Measurements from ENCODE around the gene SMIM44.
"Not testable (repeated sequence)": the region's sequence is repeated elsewhere in the genome, so short reads cannot be mapped to it uniquely, and the experiment has no call there.

Gene SMIM44

DNA sequence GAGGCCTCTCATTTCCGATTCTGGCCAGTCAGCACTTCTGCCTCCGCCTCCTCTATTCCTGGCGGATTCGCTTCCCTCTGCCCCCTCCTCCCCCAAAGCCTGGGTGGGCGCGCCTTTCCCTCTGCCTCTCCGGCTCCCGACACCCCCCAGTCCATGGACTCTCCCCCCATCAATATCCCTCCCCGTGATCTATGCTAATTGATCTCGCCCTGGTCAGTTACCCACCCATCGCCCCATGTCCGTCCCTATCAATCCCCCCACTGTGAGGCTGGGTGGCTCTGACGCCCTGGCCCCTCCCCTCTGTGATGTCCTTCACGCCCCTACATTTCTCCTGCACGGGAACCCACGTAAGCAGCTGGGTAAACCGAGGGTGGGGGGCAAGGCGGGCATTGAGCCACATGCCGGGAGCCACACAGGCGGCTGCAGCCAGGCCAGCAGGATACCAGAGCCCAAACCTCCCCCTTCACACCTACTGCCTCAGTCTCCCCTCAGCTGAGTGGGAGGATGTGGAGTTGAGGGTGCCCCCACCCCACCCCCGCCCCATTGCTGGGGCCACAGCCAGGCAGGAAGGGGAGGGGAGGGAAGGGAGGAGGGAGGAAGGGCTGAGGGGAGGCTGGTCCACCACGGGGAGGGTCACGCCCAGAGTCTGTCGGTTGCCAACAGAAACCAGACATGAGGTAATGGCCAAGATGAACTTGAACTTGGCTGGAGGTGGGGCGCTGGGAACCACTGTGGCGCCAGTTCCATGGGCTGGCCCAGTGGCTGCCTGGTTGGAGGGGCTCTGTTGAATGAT, 24.0 kb downstream of the SMIM44 start:
- no peak for DNase-seq (ENCODE audit: low read depth in 1 of 2, low spot score in 1 of 2)

- DNase-seq (ENCODE audit: low read depth in 1 of 2, low spot score in 1 of 2), result no peak
Measured at GRCh38 chr19:3458229-3459088, 24.8 kb downstream of the SMIM44 start.

DNA sequence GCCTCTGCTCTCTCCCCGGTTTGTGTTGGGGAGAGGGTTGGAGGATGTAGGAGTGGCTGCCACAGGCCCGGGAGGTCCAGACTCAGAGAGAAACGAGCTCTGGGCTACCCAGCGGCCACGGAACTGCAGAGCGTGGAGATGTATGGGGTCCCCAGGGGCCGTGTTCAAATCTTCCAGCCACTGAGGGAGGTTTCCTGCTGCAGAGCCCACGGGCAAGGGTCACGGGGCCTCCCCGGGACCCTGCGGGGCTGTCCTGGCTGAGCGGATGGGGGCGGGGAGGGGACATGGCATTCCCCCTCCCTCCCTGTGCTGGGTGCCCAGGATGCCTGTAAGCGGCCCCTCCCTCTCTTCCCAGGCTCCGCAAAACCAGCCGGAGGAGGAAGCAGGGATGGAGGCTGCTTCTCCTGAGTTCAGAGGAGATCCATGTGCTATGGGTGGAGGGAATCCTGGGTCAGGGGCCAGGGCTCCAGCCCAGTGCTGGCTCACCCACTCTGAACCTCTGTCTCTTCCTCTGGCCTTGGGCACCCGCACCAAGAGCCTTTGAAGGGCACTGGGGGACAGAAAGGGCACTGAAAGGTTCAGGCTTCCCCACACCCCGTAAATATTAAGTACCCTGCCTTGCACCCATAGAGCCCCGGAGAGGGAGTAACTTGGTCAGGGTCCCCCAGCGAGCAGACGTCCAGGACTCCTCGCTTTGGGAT, 25.6 kb downstream of the SMIM44 start:
- no peak for DNase-seq (ENCODE audit: low read depth in 1 of 2, low spot score in 1 of 2)

DNA sequence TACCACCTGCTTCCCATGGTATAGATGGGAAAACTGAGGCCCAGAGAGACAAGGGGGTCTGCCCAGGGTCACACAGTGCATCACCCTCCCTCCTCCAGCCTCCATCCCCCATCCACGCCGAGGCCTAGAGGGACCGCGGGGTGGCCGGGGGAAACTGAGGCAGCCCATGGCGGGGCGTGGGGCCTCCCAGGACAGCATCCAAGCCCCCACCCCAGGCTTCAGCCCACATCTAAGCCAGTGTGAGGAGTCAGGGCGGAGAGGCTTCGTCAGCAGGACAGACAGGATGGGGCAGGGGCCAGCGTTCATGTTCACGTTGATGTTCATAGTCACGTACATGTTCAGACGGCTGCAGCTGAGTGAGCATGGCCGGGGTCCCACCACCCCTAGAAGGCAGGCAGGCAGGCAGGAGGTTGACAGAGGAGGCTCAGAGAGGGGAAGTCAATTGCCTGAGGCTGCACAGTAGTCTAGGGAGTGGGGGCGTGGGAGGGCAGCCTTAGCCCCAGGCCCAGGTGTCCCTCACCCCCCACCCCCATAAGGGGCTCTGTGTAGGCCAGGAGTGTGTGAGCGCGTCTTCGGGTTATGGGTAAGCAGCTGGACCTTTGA, 26.2 kb downstream of the SMIM44 start:
- DNase-seq (ENCODE audit: low read depth in 1 of 2, low spot score in 1 of 2), result no peak

GRCh38 chr19:3455960-3456601, 27.2 kb downstream of the SMIM44 start:
- DNase-seq (ENCODE audit: low read depth in 1 of 2, low spot score in 1 of 2), result no peak

- DNase-seq (ENCODE audit: low read depth in 1 of 2, low spot score in 1 of 2), result no peak
Measured at GRCh38 chr19:3455393-3455955, 27.8 kb downstream of the SMIM44 start.

DNA sequence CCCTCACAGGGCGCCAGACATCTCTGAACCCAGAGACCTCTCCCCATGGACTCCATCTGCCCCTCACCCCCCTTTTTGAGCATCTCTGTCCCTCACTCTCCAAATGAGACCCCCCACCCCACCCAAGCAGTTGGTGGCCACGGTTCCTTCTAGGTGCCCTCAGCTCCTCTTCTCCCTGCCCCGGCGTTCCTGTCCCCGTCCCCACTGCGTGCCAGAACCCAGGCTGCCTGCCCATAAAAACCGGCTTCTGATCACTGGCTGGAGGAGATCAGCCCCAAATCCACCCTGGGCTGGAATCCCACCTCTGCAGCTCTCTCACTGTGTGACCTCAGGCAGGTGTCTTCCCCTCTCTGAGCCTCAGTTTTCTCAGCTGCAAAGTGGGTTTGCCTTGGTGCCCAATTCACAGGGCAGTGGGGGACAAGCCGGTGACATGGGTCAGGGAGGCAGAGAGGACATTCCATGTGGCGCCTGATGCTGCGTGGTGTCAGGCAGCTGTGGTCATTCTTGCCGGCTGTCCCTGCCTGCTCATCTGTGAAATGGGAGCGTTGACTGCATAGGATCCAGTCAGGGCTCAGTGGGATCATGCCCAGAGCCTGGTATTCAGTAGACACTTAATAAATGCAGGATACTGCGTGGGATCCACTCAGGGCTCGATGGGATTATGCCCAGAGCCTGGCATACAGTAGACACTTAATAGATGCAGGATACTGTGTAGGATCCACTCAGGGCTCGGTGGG, 28.4 kb downstream of the SMIM44 start:
- no peak for DNase-seq (ENCODE audit: low read depth in 1 of 2, low spot score in 1 of 2)

GRCh38 chr19:3453840-3454239, 29.4 kb downstream of the SMIM44 start:
- no peak for DNase-seq (ENCODE audit: low read depth in 1 of 2, low spot score in 1 of 2)

GRCh38 chr19:3452942-3453214, 30.4 kb downstream of the SMIM44 start:
- DNase-seq (ENCODE audit: low read depth in 1 of 2, low spot score in 1 of 2), result not testable (repeated sequence)

DNA sequence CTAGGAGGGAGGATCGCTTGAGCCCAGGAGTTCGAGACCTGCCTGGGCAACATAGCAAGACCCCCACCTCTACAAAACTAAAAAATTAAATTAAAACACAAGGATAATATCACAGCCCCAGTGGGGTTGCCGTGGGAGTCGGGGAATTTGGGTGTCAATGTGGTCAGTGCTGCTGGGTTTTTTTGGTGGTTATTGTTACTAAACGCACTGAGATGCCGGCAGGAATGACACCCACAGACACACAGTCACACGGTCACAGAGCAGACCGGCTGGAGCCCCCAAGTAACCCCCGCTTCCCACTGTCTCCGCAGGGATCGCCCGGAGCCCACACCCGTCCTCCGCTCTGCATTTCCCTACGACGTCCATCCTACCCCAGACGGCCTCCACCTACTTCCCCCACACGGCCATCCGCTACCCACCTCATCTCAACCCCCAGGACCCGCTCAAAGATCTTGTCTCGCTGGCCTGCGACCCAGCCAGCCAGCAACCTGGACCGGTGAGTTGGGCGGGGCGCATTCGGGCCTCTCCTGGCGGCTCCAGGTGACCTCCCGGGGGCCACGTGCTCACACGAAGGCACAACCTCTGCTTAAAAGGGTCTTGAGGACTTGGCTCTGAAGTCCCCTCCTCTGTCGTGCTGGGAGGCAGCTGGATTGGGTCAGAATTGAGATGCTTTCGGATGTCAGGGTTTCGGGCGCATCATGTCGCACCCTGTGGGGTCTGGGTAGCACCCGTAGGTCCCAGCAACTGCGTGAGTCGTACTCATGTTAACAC, 30.9 kb downstream of the SMIM44 start:
- no peak for DNase-seq (ENCODE audit: low read depth in 1 of 2, low spot score in 1 of 2)

GRCh38 chr19:3451451-3451866, 31.8 kb downstream of the SMIM44 start:
- no peak for DNase-seq (ENCODE audit: low read depth in 1 of 2, low spot score in 1 of 2)

DNA sequence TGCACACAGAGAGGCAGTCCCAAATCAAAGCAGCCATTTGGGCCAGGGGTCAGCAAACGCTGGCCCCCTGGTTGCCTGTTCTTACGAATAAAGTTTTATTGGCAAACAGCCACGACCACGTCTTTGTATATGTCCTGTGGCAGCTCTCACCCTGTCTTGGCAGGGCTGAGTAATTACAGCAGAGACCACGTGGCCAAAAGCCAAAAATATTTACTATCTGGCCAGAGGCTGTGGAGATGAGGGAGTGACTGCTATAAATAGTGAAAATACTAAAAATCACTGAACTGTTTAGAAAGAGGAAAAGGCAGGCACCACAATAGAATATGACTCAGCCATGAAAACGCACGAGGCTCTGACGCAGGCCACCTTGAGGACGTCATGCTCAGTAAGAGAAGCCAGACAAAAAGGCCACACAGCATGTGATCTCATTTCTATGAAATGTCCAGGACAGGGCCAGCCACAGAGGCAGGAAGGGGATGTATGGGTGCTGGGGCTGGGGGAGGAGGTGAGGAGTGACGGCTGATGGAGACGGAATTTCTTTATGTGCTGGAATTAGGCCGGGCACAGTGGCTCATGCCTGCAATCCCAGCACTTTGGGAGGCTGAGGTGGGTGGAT, 32.3 kb downstream of the SMIM44 start:
- DNase-seq (ENCODE audit: low read depth in 1 of 2, low spot score in 1 of 2), result no peak

- DNase-seq (ENCODE audit: low read depth in 1 of 2, low spot score in 1 of 2), result no peak
Measured at GRCh38 chr19:3448616-3449334, 34.5 kb downstream of the SMIM44 start.

GRCh38 chr19:3446657-3447056, 36.6 kb downstream of the SMIM44 start:
- not testable (repeated sequence) for DNase-seq (ENCODE audit: low read depth in 1 of 2, low spot score in 1 of 2)

DNA sequence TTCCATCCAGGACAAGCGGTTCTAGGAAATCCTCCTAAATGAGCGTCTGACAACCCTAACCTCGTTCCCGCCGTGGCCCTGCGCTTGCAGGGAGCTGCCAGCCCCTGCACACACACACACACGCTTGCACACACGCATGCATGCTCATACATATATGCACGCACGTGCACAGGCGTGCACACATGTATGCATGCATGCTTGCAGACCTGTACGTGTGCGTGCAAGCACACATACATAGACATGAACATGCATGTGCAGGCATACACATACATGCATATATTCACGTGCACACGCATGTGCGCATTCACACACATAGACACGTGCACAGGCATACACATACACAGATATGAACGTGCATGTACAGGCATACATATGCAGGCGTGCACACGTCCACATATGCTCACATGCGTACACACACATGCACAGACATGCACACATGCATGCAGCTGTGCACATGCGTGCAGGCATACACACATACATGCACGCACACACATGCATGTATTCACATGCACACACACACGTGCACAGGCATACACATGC, 38.5 kb downstream of the SMIM44 start:
- DNase-seq (ENCODE audit: low read depth in 1 of 2, low spot score in 1 of 2), result no peak

- no peak for DNase-seq (ENCODE audit: low read depth in 1 of 2, low spot score in 1 of 2)
Measured at GRCh38 chr19:3443840-3444694, 39.2 kb downstream of the SMIM44 start.

DNA sequence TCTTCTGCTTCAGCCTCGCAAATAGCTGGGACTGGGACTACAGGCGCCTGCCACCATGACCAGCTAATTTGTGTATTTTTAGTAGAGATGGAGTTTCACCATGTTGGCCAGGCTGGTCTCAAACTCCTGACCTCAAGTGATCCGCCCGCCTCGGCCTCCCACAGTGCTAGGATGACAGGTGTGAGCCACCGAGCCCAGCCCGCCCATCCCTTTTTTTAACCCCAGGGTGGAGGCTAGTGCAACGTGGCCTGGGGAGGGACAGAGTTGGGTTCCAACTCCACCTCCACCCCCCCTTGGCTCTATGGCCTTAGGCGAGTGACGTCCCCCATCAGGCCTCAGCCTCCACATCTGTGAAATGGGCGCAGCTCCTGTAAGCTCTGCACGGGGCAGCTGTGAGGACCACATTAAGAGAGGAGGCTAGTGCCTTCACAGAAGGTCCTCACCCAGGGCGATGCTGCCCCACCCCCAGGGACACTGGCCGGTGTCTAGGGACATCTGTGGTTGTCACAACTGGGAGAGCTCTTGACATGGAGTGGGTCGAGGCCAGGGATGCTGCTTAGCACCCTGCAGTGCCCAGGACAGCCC, 40.7 kb downstream of the SMIM44 start:
- DNase-seq (ENCODE audit: low read depth in 1 of 2, low spot score in 1 of 2), result no peak

All from activated CD4-positive, alpha-beta T cell treated with anti-CD3 and anti-CD28 coated beads, Interleukin-2, amount 50 U/mL, for 24 hours (primary cell).